ENCODE results near the gene TMEM37. TPM values are rescaled to one million over a fixed set of nuclear protein-coding genes. Genes with fewer than 3 reads are reported as not detected.

The TMEM37 gene
- total and polyA plus RNA-seq, 2 of the 13 experiments (the other 11 are each of a cell fraction or from before 2014, with no cell fraction given): 37.7 to 115 TPM

- peak; percentile 64 for TF ChIP-seq SP4 (CRISPR knock-in tag; IDR thresholded peaks at IDR 0.05)
- TF ChIP-seq ZBED4 (CRISPR knock-in tag; IDR thresholded peaks at IDR 0.05; ENCODE audit: borderline replicate concordance): peak; percentile 57; the same call in 1 of the 2 replicates
- TF ChIP-seq CREBL2 (CRISPR knock-in tag; IDR thresholded peaks at IDR 0.05; ENCODE audit: borderline replicate concordance): no peak
- TF ChIP-seq ZNF484 (CRISPR knock-in tag; IDR thresholded peaks at IDR 0.05; ENCODE audit: borderline replicate concordance, low read depth): no peak
- TF ChIP-seq, protein P1, sequence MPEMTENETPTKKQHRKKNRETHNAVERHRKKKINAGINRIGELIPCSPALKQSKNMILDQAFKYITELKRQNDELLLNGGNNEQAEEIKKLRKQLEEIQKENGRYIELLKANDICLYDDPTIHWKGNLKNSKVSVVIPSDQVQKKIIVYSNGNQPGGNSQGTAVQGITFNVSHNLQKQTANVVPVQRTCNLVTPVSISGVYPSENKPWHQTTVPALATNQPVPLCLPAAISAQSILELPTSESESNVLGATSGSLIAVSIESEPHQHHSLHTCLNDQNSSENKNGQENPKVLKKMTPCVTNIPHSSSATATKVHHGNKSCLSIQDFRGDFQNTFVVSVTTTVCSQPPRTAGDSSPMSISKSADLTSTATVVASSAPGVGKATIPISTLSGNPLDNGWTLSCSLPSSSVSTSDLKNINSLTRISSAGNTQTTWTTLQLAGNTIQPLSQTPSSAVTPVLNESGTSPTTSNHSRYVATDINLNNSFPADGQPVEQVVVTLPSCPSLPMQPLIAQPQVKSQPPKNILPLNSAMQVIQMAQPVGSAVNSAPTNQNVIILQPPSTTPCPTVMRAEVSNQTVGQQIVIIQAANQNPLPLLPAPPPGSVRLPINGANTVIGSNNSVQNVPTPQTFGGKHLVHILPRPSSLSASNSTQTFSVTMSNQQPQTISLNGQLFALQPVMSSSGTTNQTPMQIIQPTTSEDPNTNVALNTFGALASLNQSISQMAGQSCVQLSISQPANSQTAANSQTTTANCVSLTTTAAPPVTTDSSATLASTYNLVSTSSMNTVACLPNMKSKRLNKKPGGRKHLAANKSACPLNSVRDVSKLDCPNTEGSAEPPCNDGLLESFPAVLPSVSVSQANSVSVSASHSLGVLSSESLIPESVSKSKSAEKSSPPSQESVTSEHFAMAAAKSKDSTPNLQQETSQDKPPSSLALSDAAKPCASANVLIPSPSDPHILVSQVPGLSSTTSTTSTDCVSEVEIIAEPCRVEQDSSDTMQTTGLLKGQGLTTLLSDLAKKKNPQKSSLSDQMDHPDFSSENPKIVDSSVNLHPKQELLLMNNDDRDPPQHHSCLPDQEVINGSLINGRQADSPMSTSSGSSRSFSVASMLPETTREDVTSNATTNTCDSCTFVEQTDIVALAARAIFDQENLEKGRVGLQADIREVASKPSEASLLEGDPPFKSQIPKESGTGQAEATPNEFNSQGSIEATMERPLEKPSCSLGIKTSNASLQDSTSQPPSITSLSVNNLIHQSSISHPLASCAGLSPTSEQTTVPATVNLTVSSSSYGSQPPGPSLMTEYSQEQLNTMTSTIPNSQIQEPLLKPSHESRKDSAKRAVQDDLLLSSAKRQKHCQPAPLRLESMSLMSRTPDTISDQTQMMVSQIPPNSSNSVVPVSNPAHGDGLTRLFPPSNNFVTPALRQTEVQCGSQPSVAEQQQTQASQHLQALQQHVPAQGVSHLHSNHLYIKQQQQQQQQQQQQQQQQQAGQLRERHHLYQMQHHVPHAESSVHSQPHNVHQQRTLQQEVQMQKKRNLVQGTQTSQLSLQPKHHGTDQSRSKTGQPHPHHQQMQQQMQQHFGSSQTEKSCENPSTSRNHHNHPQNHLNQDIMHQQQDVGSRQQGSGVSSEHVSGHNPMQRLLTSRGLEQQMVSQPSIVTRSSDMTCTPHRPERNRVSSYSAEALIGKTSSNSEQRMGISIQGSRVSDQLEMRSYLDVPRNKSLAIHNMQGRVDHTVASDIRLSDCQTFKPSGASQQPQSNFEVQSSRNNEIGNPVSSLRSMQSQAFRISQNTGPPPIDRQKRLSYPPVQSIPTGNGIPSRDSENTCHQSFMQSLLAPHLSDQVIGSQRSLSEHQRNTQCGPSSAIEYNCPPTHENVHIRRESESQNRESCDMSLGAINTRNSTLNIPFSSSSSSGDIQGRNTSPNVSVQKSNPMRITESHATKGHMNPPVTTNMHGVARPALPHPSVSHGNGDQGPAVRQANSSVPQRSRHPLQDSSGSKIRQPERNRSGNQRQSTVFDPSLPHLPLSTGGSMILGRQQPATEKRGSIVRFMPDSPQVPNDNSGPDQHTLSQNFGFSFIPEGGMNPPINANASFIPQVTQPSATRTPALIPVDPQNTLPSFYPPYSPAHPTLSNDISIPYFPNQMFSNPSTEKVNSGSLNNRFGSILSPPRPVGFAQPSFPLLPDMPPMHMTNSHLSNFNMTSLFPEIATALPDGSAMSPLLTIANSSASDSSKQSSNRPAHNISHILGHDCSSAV (CRISPR knock-in tag; IDR thresholded peaks at IDR 0.05; ENCODE audit: borderline replicate concordance): no peak
- TF ChIP-seq ZNF614 (CRISPR knock-in tag; IDR thresholded peaks at IDR 0.05; ENCODE audit: borderline replicate concordance): peak; percentile 75; the same call in 1 of the 2 replicates
- peak; percentile 54; the same call in 1 of the 2 replicates for TF ChIP-seq ZNF24 (IDR thresholded peaks at IDR 0.05)
- peak; percentile 98 for TF ChIP-seq ZNF281 (CRISPR knock-in tag; IDR thresholded peaks at IDR 0.05; ENCODE audit: borderline replicate concordance)
- TF ChIP-seq, protein P2, sequence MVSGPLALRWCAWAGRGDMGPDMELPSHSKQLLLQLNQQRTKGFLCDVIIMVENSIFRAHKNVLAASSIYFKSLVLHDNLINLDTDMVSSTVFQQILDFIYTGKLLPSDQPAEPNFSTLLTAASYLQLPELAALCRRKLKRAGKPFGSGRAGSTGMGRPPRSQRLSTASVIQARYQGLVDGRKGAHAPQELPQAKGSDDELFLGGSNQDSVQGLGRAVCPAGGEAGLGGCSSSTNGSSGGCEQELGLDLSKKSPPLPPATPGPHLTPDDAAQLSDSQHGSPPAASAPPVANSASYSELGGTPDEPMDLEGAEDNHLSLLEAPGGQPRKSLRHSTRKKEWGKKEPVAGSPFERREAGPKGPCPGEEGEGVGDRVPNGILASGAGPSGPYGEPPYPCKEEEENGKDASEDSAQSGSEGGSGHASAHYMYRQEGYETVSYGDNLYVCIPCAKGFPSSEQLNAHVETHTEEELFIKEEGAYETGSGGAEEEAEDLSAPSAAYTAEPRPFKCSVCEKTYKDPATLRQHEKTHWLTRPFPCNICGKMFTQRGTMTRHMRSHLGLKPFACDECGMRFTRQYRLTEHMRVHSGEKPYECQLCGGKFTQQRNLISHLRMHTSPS (CRISPR knock-in tag; IDR thresholded peaks at IDR 0.05; ENCODE audit: low read depth): peak; percentile 98
Observed at GRCh38 chr2:119425620-119426395, 5.8 kb upstream of the TMEM37 start (continued).

Measured in HepG2 (cell line).